ENCODE data around the gene C14orf180. TPM values are rescaled to one million over a fixed set of nuclear protein-coding genes. Genes with fewer than 3 reads are reported as not detected.
"Not testable (repeated sequence)": the region's sequence is repeated elsewhere in the genome, so short reads cannot be mapped to it uniquely, and the experiment has no call there.

C14orf180 gene
- total RNA-seq, 3 donors from 2014 or later (not counting 1 experiment from before 2014, with no cell fraction given): not detected

DNA sequence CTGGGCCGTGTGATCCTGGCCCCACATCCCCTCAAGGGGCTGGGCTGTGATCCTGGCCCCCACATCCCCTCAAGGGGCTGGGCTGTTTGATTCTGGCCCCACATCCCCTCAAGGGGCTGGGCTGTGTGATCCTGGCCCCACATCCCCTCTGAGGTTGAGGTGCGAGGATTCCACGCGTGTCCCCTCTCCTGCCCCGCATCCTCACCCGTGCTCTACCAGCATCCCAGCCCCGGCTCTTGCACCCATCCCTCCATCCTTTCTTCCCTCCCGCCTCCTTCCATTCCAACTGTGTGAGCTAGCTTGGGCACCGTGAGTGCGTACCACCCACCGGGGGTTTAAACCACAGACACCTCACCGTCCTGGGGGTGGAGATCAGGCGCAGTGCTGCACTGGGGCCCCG lies 56.2 kb downstream of the C14orf180 start:
- TF ChIP-seq, protein P1, sequence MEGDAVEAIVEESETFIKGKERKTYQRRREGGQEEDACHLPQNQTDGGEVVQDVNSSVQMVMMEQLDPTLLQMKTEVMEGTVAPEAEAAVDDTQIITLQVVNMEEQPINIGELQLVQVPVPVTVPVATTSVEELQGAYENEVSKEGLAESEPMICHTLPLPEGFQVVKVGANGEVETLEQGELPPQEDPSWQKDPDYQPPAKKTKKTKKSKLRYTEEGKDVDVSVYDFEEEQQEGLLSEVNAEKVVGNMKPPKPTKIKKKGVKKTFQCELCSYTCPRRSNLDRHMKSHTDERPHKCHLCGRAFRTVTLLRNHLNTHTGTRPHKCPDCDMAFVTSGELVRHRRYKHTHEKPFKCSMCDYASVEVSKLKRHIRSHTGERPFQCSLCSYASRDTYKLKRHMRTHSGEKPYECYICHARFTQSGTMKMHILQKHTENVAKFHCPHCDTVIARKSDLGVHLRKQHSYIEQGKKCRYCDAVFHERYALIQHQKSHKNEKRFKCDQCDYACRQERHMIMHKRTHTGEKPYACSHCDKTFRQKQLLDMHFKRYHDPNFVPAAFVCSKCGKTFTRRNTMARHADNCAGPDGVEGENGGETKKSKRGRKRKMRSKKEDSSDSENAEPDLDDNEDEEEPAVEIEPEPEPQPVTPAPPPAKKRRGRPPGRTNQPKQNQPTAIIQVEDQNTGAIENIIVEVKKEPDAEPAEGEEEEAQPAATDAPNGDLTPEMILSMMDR (IDR thresholded peaks at IDR 0.05): no peak
- 72% methylated on average over 14 of the region's 14 CpGs for WGBS (ENCODE audit: insufficient coverage)

GRCh38 chr14:104636131-104636530 lies 56.6 kb downstream of the C14orf180 start:
- Mint-ChIP-seq H3K9me3 (no peaks in the 10 kb centered on the region), H3K36me3 (no peaks in the 10 kb centered on the region), H3K27ac (no peak overlapping the region), H3K4me3 (no peak overlapping the region), H3K27me3 (ENCODE audit: low read depth in 2 of 2) (peaks cover 3 to 9% of the 10 kb centered on the region in 2 donors), H3K4me1 (no peaks in the 10 kb centered on the region)
- ATAC-seq: no peak
- Histone ChIP-seq H3K4me3 (ENCODE audit: low read length) (no peak overlapping the region), H3K9me3 (ENCODE audit: control insufficient read depth, insufficient read depth, low read length) (no peaks in the 10 kb centered on the region), H3K27me3 (ENCODE audit: control insufficient read depth, insufficient read depth, low read length) (no peaks in the 10 kb centered on the region), H3K4me1 (ENCODE audit: control insufficient read depth, insufficient read depth, low read length) (peaks cover 5% of the 10 kb centered on the region), H3K36me3 (ENCODE audit: control insufficient read depth, insufficient read depth, low read length) (no peaks in the 10 kb centered on the region), H3K27ac (ENCODE audit: low read length) (no peak overlapping the region)
- intact Hi-C loops (cut with micrococcal nuclease): no loop called here
- TF ChIP-seq, protein P1 (IDR thresholded peaks at IDR 0.05): no peak
- 80% methylated on average over 10 of the region's 11 CpGs for WGBS (ENCODE audit: insufficient coverage)
- DNase-seq: no peak

More for the DNA sequence above, 56.2 kb downstream of the C14orf180 start:
- ATAC-seq (no peak), DNase-seq (no peak)
- Mint-ChIP-seq H3K27ac (no peak overlapping the region), H3K27me3 (ENCODE audit: low read depth in 2 of 2) (peaks cover 3 to 10% of the 10 kb centered on the region in 2 donors), H3K4me3 (no peak overlapping the region), H3K9me3 (no peaks in the 10 kb centered on the region), H3K4me1 (no peaks in the 10 kb centered on the region), H3K36me3 (no peaks in the 10 kb centered on the region)
- H3K4me3 ChIP-seq (ENCODE audit: low read length): no peak overlapping the region
- H3K27ac ChIP-seq (ENCODE audit: low read length): no peak overlapping the region
- intact Hi-C loops (cut with micrococcal nuclease): no loop called here
- H3K4me1 ChIP-seq (ENCODE audit: control insufficient read depth, insufficient read depth, low read length): peaks cover 5% of the 10 kb centered on the region
- no peaks in the 10 kb centered on the region for H3K9me3 ChIP-seq (ENCODE audit: control insufficient read depth, insufficient read depth, low read length)
- no peaks in the 10 kb centered on the region for H3K27me3 ChIP-seq (ENCODE audit: control insufficient read depth, insufficient read depth, low read length)
- no peaks in the 10 kb centered on the region for H3K36me3 ChIP-seq (ENCODE audit: control insufficient read depth, insufficient read depth, low read length)

DNA sequence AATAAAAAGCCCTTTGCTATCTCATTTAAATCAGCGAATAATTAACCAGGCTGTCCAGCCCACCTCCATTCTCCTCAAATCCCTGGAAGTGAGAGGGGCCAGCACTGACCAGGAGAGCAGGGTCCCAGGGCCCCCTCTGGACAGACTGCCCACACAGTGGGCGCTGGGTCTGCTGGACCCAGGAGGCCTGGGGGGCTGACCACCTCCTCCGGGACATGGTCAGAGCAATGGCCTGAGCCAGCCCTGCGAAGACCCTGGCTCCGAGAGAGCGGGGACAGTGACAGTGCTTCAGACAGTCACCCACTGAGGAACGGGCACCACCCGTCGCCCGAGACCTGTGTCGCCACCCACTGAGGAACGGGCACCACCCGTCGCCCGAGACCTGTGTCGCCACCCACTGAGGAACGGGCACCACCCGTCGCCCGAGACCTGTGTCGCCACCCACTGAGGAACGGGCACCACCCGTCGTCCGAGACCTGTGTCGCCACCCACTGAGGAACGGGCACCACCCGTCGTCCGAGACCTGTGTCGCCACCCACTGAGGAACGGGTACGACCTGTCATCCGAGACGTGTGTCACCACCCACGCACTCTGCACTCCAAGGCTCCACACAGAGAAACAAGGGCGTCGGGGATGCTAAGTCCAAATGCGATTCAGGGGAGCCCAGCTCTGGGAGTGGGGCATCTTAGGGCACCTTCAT lies 57.4 kb downstream of the C14orf180 start:
- DNase-seq; H3K36me3 ChIP-seq (ENCODE audit: control insufficient read depth, insufficient read depth, low read length); H3K27me3 ChIP-seq (ENCODE audit: control insufficient read depth, insufficient read depth, low read length); H3K4me3 Mint-ChIP-seq; H3K36me3 Mint-ChIP-seq; H3K27me3 Mint-ChIP-seq (ENCODE audit: low read depth in 2 of 2); H3K9me3 ChIP-seq (ENCODE audit: control insufficient read depth, insufficient read depth, low read length); H3K27ac ChIP-seq (ENCODE audit: low read length); intact Hi-C loops (cut with micrococcal nuclease); ATAC-seq; H3K27ac Mint-ChIP-seq; H3K4me3 ChIP-seq (ENCODE audit: low read length); H3K4me1 Mint-ChIP-seq; H3K4me1 ChIP-seq (ENCODE audit: control insufficient read depth, insufficient read depth, low read length); H3K9me3 Mint-ChIP-seq: not testable (repeated sequence)
- WGBS (ENCODE audit: insufficient coverage): 91% methylated on average over 39 of the region's 39 CpGs

DNA sequence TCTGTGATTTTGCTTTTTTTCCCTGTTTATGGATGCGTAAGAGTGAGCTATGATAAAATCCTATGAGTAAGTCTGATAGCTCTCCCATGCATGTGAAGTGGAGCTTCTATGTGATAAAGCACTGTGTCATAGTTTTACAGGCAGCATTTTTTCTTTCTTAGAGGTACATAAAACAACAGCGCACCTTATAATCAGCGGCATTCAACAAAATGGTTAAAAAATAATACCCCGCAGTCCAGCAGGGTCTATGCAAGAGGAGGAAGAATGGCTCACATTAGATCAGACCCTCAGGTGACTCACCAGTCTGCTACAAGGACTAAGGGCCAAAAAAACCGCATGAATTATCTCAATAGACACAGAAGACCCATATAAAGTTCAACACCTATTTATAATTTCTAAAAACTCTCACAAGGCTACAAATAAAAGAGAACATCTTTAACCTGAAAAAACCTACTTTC lies 58.0 kb downstream of the C14orf180 start:
- Mint-ChIP-seq H3K27me3 (ENCODE audit: low read depth in 2 of 2) (peaks cover 7 to 9% of the 10 kb centered on the region in 2 donors), H3K9me3 (no peaks in the 10 kb centered on the region), H3K4me1 (no peaks in the 10 kb centered on the region), H3K27ac (no peak overlapping the region), H3K36me3 (no peaks in the 10 kb centered on the region), H3K4me3 (no peak overlapping the region)
- DNase-seq (no peak), ATAC-seq (no peak)
- Histone ChIP-seq H3K36me3 (ENCODE audit: control insufficient read depth, insufficient read depth, low read length) (no peaks in the 10 kb centered on the region), H3K4me3 (ENCODE audit: low read length) (no peak overlapping the region), H3K27ac (ENCODE audit: low read length) (no peak overlapping the region), H3K9me3 (ENCODE audit: control insufficient read depth, insufficient read depth, low read length) (no peaks in the 10 kb centered on the region), H3K4me1 (ENCODE audit: control insufficient read depth, insufficient read depth, low read length) (peaks cover 9% of the 10 kb centered on the region), H3K27me3 (ENCODE audit: control insufficient read depth, insufficient read depth, low read length) (no peaks in the 10 kb centered on the region)
- intact Hi-C loops (cut with micrococcal nuclease): no loop called here
- TF ChIP-seq, protein P1 (IDR thresholded peaks at IDR 0.05): no peak
- 87% methylated on average over 5 of the region's 5 CpGs for WGBS (ENCODE audit: insufficient coverage)
